ENCODE measurements around the gene FBXL15.

FBXL15 gene

GRCh38 chr10:102411341-102412255, 9.0 kb upstream of the FBXL15 start:
- DNase-seq (ENCODE audit: low read depth), result no peak

- DNase-seq (ENCODE audit: low read depth), result no peak
These were observed 8.3 kb upstream of the FBXL15 start for GRCh38 chr10:102412293-102412692.

- no peak for DNase-seq (ENCODE audit: low read depth)
These were observed 7.5 kb upstream of the FBXL15 start for GRCh38 chr10:102413053-102413705.

- DNase-seq (ENCODE audit: low read depth), result no peak
These were observed 6.7 kb upstream of the FBXL15 start for GRCh38 chr10:102413806-102414561.

GRCh38 chr10:102414749-102415148, 5.9 kb upstream of the FBXL15 start:
- no peak for DNase-seq (ENCODE audit: low read depth)

GRCh38 chr10:102416283-102416682, 4.4 kb upstream of the FBXL15 start:
- no peak for DNase-seq (ENCODE audit: low read depth)

GRCh38 chr10:102416695-102417094, 3.9 kb upstream of the FBXL15 start:
- DNase-seq (ENCODE audit: low read depth), result no peak

- DNase-seq (ENCODE audit: low read depth), result no peak
These were observed 1.9 kb upstream of the FBXL15 start, which contains the start of gene PSD for GRCh38 chr10:102418622-102419268. Gene PSD (minus strand): TSS chr10:102418785. CDS start chr10:102417038, 1,747 bp downstream.

- no peak for DNase-seq (ENCODE audit: low read depth)
These were observed 1.1 kb upstream of the FBXL15 start for GRCh38 chr10:102419269-102420180.

GRCh38 chr10:102420181-102420713, 389 bp upstream of the FBXL15 start:
- DNase-seq (ENCODE audit: low read depth), result no peak

- no peak for DNase-seq (ENCODE audit: low read depth)
These were observed 796 bp downstream of the FBXL15 start for GRCh38 chr10:102421507-102421756.

GRCh38 chr10:102421757-102422512, 1.3 kb downstream of the FBXL15 start:
- no peak for DNase-seq (ENCODE audit: low read depth)

GRCh38 chr10:102422545-102423129, 2.0 kb downstream of the FBXL15 start:
- peak; percentile 43 for DNase-seq (ENCODE audit: low read depth)

- no peak for DNase-seq (ENCODE audit: low read depth)
These were observed 2.8 kb downstream of the FBXL15 start for GRCh38 chr10:102423372-102423968.

- no peak for DNase-seq (ENCODE audit: low read depth)
These were observed 3.5 kb downstream of the FBXL15 start for GRCh38 chr10:102424145-102424544.

GRCh38 chr10:102424916-102425315, 4.3 kb downstream of the FBXL15 start:
- DNase-seq (ENCODE audit: low read depth), result no peak

GRCh38 chr10:102425444-102425843, 4.8 kb downstream of the FBXL15 start:
- DNase-seq (ENCODE audit: low read depth), result no peak

GRCh38 chr10:102426803-102427287, 6.2 kb downstream of the FBXL15 start:
- DNase-seq (ENCODE audit: low read depth), result no peak

GRCh38 chr10:102429468-102429867, 8.8 kb downstream of the FBXL15 start:
- no peak for DNase-seq (ENCODE audit: low read depth)

Measured in stromal cell of bone marrow (primary cell).